IPS DF 19.7 (cell line): Measurements from ENCODE around the gene KY.

Source experiments
- DNase-seq: peaks from one replicate; pipeline ENCODE4 v3.0.0-alpha.2; 2013; ENCODE audit warnings: low read depth, low spot score

Gene KY

DNA sequence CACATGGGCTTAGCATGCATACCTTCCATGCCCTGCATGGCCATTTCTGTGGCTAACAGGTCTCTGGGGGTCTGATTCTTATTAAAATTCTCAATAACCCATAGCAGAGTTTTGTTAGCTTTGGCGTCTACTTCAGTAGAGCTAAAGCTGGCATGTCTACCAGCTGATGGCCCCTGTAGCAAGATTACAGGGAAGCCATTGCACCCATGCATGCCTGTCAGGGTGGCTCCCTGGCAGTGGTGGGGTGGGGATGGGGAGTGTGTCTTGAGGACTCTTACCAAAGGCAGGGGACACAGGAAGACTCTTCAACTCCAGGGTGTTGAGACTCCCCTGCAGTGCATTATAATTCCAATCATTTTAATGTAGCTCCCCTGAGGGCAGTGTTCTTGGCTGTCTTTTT is 4.7 kb downstream of the KY start:
- no peak for DNase-seq

DNA sequence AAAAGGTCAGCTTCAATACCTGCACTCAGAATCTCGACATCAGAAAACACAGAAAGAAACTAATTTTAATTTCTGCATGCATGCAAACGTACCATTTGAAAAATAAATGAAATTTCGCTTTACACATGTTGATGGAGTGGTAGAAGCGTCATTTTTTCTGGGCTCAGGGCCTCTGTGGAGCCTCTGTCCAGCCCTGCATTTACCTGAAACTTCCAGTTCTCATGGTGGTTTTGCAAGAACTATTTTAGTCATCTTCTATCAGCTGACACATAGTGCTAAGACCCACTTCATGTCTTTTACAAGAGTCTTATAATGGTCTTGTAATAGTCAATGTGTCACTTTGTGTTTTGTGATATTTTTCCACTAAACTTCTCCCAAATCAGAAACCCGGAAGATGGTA is 5.3 kb downstream of the KY start:
- DNase-seq = no peak

DNA sequence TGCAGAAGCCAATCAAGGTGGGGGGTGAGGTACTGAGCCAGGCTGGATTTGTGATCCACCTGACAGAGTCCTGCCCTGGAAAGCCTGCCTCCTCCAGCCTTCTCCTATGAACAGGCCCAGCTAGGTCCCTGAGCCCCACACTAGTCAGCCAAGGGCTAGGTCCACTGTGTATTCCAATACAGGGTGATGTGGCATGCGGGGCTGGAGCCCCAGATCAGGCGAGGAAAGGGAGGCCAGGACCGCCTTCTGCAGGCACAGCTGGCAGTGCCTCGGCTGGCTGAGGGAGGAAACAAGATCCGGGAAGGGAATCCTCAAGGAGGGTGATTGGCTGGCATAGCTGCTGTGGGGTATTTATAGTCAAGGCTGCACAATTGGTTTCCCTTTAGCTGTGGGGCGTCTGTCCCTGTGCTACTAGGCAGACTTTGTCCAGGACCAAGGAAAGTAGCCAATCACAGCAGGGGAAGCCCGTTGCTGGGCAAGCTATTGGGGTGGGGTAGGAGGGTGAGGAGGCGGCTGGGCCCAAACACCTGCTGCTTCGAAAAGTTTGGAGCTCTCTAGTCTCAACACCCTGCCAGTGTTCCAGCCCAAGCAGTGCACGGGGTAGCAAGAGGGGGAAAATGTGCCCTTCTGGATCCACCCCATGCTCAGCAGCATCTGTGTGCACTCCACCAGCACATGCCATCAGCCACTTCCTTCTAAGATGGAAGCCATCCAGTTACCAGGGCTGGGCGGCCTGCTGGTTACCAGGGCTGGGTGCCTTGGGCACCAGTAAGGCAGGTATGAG is 5.9 kb downstream of the KY start:
- no peak for DNase-seq

DNA sequence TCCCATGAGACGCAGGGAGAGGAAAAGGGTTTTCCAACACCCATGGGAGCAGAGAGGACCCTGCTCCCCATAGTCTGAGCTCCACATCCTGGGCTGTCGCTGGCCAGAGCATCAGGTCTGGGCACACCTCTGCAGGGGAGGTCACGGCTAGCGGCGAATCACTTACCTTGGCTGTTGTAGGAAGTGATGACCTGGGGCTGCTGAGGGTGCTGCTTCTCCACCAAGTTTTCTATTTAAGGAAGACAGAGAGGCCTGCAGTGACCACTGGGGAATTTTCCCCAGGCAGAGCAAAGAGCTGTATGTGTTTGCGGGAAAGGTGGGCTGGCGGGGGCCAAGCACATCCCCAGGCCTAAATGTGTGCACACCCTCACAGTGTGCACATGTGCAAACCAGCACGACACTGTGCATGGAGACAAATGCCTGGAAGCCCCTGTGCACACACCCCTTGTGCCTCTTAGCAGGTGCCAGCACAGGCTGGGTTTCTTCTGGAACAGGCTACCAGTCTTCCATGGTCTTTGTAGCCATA is 7.6 kb downstream of the KY start:
- no peak for DNase-seq

DNA sequence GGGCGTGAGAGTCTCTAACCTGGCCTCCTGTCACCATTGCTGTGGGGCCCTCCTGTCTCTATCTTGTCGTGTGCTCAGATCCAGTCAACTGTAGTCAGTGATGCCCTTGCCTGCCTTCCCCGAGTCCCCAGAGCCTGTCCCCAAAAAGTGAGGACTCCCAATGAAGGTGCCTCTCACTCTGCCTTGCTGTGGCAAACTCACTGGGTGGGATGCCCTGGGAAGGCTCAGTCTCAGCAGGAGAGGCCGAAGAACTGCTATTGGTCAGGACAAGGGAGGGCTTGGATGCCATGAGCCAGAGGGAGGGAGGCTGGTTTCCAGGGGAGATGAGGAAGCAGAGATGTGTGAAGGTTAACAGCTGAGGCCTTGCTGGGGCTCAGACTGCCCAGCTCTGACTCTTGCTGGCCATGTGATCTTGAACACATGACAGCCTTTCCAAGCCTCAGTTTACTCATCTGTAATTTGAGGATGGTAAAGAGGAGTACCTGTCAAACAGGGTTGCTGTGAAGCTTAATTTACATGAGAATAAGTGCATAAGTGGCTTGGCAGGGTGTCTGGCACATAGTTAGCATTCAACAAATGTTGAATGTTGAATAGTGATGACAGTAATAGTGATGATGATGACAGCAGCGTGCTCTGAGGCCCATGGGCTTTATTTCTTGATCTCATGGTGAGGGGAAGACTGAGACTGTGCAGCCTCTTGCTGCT is 8.2 kb downstream of the KY start:
- DNase-seq = no peak

DNA sequence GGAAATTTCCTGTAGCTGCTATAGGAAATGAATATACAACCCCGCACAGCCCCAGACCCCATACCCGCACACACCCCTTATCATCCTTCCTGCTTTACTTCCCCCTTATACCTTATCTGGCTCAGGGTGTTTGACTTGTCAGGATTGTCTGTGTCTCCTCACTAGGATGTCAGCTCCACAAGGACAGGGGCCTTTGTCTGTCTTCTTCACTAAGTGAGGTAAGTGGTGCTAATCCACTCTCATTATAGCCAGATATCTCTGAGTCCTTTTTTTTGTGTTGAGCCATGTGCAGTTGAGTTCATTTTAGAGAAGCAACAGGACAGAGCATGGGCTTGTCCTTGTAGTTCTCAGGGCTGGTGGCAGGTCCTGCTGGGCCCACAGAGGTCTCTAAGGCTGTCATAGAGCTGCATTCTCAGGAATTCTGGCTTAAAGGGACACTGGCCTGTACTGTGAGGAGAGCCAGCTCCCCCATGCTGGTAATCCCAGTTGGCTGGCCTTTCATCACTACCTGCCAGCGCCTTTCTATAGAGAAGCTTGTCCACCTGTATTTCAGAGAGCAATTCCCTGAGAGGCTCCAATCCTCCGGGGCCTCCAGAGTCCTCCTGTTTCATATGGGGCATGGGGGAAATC is 9.0 kb downstream of the KY start:
- DNase-seq = no peak

DNA sequence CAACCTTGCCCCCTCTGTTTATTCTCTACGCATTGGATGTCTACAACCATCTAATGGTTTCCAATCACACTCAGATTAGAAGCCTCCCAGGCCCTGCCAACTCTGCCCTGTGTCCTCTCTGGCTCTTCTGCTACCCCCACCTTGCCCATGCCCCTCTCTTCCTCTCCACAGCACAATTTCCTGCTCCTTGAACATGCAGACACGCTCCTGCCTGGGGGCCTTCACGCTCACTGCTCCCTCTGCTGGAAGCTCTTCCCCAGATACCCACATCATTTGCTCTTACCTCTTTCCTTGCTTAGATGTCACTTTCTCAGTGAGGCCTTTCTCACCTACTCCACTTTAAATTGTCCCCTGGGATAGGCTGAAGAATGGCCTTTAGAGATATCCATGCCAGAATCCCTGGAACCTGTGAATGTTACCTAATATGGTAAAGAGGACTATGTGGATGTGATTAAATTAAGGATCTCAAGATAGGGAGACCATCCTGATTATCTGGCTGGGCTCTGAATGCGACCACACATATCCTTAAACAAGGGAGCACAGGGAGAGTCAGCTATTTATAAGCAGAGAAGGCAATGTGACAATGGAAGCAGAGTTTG is 9.9 kb downstream of the KY start:
- no peak for DNase-seq

DNA sequence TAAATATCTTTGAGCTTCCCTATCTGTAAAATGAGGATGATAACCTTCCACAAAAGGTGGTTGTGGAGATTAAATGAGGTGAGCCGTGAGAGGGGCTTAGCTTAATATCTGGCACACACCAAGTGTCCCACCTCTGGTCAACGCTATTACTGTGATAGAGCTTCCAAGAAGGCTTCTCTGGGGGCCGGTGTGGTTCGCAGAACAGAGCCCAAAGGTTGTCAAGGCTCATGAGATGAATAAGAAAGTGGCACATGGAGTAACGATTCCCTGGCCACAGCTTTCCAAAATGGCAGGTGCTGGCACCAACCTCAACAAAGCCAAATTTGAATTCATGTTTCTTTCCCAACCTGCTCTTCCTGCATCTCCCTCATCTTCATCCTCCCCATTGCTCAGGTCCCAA is 10.4 kb downstream of the KY start:
- no peak for DNase-seq

DNA sequence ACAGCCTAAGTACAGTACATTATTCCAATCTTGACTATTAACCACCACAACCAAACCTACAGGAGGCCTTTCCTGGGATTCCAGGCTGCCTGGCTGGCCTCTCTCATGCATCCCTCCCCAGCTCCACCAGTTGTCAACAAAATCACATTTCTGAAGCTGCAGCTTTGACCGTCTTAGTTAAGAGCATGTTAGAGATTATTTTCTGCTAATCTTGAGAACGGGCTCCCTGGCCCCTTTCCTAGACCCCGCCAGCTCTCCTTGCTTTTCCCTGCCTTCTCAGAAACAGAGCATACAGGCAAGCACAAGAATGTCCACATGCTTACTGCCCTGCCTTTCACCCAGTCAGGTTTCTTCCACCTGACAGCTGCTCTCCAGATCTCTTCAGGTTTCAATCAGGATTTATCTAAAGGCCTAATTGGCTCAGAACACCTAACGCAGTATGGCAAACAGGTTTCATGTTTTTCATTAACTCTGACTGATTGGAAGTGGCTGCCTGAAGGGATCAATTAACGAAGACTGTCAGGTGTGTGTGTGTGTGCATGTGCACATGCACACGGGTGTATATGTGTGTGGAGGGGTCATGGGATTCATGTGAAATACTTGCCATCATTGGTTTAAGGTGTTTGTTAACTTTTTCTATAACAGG is 12.3 kb downstream of the KY start:
- DNase-seq = no peak

DNA sequence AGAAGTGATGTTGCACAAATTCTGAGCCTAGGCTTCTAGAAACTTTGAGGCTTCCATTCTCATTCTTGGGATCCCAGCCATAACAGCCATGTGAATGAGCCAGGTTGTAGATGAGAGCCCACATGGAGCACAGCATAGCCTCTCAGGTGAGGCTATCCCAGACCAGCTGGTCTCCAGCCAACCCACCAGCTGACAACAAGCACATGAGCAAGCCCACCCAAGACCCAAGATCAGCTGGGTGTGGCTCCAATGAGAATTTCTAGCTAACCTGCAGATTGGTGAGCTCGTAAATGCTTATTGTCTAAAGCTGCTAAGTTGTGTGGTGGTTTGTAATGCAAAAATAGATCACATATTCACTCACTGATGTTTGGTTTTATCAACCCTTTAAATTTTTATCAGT is 14.4 kb downstream of the KY start:
- DNase-seq = no peak

DNA sequence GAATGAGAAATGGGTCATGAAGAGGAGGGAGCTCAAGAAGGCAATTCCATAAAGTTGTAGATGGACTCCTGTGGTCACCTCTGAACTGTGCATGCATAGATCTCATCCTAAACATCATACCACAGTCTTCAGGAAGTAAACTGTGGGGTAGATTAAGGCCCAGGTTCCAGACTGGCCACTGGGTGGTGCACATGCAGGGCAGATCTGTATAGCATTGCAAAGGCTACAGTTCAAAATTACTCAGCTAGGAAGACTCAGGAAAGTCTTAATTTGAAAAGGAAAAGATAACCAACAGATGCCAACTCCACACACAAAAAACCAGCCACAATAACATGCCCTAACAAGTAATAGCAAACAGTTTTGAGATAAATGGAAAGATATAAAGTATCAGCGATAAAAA is 20.3 kb downstream of the KY start:
- no peak for DNase-seq

DNA sequence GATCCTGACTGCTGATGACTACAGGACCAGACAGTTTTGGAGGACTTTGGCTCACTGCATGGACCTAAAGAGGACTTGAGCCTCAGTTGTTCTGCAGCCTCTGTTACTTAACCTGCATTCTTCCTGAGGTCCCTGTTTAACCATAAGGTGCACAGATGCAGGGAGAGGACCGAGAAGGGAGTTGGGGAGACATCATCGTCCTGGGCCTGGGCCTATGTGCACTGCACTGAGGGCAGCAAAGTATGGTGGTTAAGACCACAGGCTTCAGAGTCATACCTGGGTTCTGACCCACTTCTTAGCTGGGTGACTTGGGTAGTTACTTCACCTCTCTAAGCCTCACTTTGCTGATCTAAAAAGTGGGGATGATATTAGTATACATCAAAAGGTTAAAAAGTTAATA is 21.9 kb downstream of the KY start:
- no peak for DNase-seq

DNA sequence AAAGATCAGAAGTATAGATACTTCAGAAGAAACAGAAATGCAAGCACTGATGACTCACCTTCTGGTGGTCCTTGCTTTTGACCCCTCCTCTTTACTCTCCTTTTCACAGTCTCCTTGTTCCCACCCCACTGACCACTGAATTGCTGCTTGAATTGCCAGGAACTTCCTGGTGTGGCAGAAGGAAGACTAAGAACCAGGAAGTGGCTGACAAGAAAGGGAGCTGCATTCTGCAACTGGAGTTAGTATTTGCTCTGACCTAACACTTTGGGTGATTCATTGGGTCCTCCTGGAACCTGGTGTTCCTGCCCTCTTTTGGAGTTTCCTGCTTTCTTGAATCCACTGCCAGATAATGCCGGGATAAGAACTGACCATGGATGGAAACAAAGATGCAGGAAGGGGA is 23.0 kb downstream of the KY start:
- DNase-seq = no peak

DNA sequence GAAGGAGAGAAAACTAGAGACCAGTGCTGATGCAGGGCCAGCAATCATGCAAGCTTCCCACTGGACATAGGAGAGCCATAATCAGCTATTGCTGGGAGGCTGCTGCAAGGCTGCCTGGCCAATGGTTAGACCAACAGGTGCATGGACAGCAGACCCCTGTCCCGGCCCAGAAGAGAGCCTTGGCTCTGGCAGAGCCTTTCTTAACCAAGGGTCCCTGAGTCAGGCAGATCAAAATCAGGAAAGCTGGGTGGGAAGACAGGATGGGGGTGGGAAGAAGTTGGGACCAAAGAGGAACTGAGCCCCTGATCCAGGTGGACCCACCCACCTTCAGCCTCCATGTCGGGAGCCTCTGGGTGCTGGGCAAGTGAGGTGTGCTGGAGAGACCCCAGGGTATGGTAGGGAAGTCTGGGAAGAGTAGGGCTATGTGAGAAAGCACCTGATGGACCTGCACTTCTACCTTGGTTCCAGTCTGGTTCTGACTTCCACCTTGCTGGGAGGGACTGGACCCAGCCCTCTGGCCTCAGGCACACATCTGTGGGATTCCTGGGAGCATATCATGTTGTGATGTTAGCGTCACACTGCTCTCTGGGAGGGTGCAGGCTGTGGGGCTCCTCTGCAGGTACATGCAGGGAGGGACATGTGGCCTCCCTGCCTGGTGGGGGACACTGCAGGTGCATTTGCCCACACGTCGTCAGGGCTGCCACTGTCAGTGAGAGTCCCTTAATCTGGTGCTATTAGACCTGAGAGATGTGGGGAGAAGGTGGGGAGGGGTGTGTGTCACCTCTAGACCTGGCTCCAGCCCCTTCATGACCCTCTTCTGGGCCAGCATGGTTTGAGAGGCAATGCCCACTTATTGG is 24.7 kb downstream of the KY start:
- no peak for DNase-seq

DNA sequence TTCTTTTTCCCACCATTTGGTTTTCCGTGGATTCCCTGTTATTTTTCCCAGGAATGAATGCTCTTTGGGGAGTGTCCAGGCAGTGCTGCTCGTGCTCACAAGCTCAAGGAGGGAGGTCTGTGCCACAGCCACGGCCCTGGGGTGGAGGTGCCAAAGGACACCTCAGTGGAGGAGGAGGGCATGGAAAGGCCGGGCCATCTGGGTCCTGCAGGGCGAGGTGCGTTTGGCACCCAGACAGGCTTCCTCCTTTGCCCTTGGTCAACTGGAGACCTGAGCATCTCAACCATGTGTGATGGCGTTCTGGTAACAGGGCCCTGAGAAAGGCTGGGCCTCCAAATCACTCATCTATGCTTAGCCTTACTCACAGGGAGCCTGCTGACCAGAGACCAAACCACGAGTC is 25.4 kb downstream of the KY start:
- DNase-seq = no peak

DNA sequence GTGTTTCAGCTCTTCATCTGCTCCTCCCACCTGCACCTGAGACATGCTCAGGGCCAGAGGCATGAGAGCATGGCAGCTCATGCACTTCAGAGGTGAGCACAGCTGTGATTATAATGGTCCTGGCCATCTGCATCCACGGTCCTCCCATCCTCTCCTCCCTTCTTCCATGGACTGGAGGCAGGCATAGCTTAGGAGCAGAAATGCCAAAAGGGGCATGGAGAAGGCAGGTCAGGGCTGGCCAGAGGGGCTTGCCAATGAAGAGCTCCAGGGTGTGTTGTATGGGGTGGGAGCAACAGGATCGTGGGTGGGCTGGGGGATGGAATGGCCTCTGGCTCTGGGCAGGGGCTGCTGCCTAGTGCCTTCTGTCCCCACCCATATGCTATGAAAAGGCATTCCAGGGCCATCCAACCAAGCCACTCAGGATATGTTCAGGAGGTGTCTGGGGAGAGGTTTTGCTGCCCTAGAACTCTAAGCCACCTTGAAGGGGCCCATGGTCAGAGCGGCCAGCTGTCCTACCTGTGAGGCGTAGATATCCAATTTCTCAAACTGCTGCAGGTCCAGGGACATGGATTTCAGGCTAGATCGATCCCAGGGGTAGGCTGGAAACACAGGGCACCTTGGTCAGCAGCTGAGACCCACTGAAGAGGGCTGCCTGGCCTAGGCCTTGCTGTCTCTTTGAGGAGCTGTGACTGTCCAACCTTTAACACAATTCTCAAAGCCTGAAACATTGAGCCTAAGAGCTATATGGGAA is 26.1 kb downstream of the KY start:
- no peak for DNase-seq

DNA sequence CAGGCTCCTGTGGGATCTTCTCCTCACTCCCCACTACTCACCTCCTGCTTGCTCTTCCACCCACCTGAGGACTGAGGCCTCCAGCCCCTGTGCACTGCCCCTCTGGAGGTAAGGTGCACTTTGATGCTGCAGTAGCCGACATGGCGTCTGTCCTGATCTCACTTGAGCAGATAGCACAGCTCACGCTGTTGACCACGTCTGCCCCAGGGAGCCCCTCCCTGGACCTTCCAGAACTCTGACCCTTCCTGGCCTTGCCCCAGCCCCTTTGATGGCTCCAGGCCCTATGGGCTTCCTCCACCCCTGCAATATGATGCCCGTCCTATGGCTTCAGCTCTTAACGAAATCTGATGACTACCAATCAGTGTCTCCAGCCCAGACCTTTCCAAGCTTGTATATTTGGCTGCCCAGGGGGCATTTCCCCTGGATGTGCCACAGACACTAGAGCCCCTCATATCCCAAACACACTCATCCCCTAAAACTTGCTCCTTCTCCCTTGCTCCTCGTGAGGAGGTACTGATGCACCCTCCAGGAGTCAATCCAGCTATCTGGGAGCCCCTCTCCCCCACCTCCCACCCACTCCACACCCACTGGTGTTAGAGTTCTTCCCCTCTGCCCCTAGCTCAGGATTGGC is 27.1 kb downstream of the KY start:
- DNase-seq = no peak

DNA sequence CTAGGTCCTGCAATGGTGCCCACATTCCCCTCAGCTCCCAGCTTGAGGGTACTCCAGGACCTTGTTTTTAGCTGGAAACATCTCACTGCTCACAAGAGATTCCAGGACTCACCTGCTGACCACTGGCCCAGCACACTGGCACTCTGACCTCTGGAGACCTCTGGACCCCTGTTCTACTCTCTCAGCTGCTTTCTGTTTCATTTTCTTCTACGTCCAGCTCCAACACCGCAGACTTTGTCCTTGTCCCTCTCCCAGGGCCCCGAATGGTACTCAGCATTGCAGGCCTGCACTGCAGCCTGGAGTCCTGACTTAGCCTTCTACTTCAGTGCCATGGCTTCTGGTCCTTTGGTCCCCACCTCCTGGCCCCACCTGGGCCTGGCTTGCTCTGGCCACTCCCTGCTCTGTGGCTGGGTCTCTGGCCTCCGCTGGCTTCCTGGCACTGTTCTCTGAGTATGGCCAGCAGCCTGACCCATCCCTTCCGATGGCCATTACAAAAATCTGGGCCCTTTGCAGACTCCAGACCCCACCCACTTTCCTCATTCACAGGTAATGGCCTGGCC is 27.9 kb downstream of the KY start:
- no peak for DNase-seq

DNA sequence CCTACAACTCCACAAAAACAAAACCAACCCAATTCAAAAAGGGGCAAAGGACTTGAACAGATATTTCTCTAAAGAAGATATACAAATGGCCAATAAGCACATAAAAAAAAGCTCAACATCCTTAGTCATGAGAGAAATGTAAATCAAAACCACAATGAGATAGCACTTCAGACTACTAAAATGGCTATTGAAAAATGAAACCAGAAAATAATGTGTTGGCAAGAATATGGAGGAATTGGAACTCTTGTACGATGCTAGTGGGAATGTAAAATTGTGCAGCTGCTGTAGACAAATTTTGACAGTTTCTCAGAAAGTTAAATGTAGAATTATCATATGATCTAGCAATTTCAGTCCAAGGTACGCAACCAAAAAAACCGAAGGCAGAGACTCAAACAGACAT is 29.0 kb downstream of the KY start:
- no peak for DNase-seq
